K562 (cell line): ENCODE results near the gene FSCN2. TPM values are rescaled to one million over a fixed set of nuclear protein-coding genes. Genes with fewer than 3 reads are reported as not detected.

Experiments
- ATAC-seq: fragments of 200-7000 bp; cut with Tn5 transposase; 3 replicates; pipeline ENCODE4 v1.9.1; 2020; ENCODE audit warnings: moderate library complexity
- BruUV-seq: library from RNA; stranded (reverse); fragments of 400-500 nt; replicated peaks from 2 replicates; lab custom pipeline; 2021; lab: Mats Ljungman, UMichigan
- CTCF ChIA-PET: fragments of 300-600 bp; formaldehyde crosslinking; extraction: SDS; loops from one replicate; lab custom pipeline; 2021; ENCODE audit warnings: low intra/inter-chr PET ratio; lab: Yijun Ruan, JAX
- POLR2A ChIA-PET: fragments of 300-600, 350-650 bp; sonication (Branson Sonifier 250); formaldehyde crosslinking; extraction: SDS; loops from one replicate; lab custom pipeline; 2021; ENCODE audit warnings: antibody characterized with exemption, inconsistent platforms; lab: Yijun Ruan, JAX
- DNase-seq, 4 experiments: peaks; one replicate each; pipeline versions ENCODE4 v3.0.0 to v3.0.0-alpha.2; 2011 to 2018; ENCODE audit warnings: low spot score in 3 of 4, mixed read lengths in 3 of 4; ENCODE audit errors: extremely low read depth in 1 of 4
- FAIRE-seq: peaks from 2 replicates; lab custom pipeline; 2011; peaks lifted over from hg19 to GRCh38; lab: Jason Lieb, UNC
- H2AFZ ChIP-seq: 2 replicates; pipeline ENCODE4 v1.6.0; 2011; ENCODE audit warnings: low read depth, low read length, control low read depth, inconsistent platforms
- H3K27ac ChIP-seq: fragments of 200-600 bp; 3 replicates; pipeline ENCODE4 v1.8.0; 2011; ENCODE audit warnings: low read depth, mild to moderate bottlenecking, control low read depth, inconsistent platforms, low read length, moderate library complexity, mixed read lengths; ENCODE audit errors: extremely low read depth
- H3K27me3 ChIP-seq, 2 experiments: fragments of 300-600 bp in 1 of 2; 2 replicates in 1 of 2; 3 replicates in 1 of 2; pipeline versions ENCODE4 v1.6.0 to v1.8.0; 2011; ENCODE audit warnings: inconsistent platforms in 2 of 2, low read length in 2 of 2, mild to moderate bottlenecking in 1 of 2, mixed read lengths in 1 of 2, moderate library complexity in 1 of 2; ENCODE audit not compliant: control insufficient read depth in 2 of 2, insufficient read depth in 2 of 2
- H3K36me3 ChIP-seq: fragments of 300-600 bp; 3 replicates; pipeline ENCODE4 v1.8.0; 2011; ENCODE audit warnings: mild to moderate bottlenecking, low read length, inconsistent platforms; ENCODE audit not compliant: control insufficient read depth, insufficient read depth
- H3K4me1 ChIP-seq, 2 experiments: fragments of 200-600 bp in 1 of 2; replicated peaks in 1 of 2; 2 replicates in 1 of 2; 3 replicates in 1 of 2; pipeline versions ENCODE4 v1.5.1 to v1.8.0; 2011; ENCODE audit warnings: inconsistent platforms in 2 of 2, low read length in 2 of 2, mild to moderate bottlenecking in 1 of 2, mixed read lengths in 1 of 2, moderate library complexity in 1 of 2; ENCODE audit not compliant: control insufficient read depth in 2 of 2, insufficient read depth in 2 of 2
- H3K4me2 ChIP-seq: 2 replicates; pipeline ENCODE4 v1.6.1; 2011; ENCODE audit warnings: low read length, control low read depth, inconsistent platforms, mixed read lengths; ENCODE audit not compliant: insufficient read depth
- H3K4me3 ChIP-seq: fragments of 200-600 bp; sonication (generic), shearing (Covaris generic); 2 replicates; pipeline ENCODE4 v1.5.1; 2016; ENCODE audit warnings: control low read depth, inconsistent platforms
- H3K79me2 ChIP-seq: fragments of 200-600 bp; 3 replicates; pipeline ENCODE4 v1.8.0; 2011; ENCODE audit warnings: low read length, inconsistent platforms; ENCODE audit not compliant: control insufficient read depth, insufficient read depth
- H3K9ac ChIP-seq, 2 experiments: 2 replicates each; pipeline versions ENCODE4 v1.6.0 to v1.6.1; 2011; ENCODE audit warnings: low read depth in 2 of 2, low read length in 2 of 2, control low read depth in 1 of 2, inconsistent platforms in 1 of 2, mild to moderate bottlenecking in 1 of 2, mixed read lengths in 1 of 2; ENCODE audit not compliant: insufficient read depth in 1 of 2
- H3K9me1 ChIP-seq: one replicate; pipeline ENCODE4 v1.6.0; 2011; ENCODE audit warnings: inconsistent platforms, mild to moderate bottlenecking, low read length, moderate library complexity; ENCODE audit not compliant: control insufficient read depth, insufficient read depth
- H3K9me3 ChIP-seq: replicated peaks from 2 replicates; pipeline ENCODE4 v1.5.1; 2011; ENCODE audit warnings: low read depth, low read length, inconsistent platforms; ENCODE audit not compliant: control insufficient read depth, insufficient read depth
- H4K20me1 ChIP-seq: replicated peaks from 2 replicates; pipeline ENCODE4 v1.6.1; 2011; ENCODE audit warnings: low read length, inconsistent platforms, mixed read lengths; ENCODE audit not compliant: control insufficient read depth, insufficient read depth
- CC2D1A ChIP-seq: fragments of 450-650 bp; IDR thresholded peaks from 2 replicates; pipeline ENCODE4 v1.6.1; 2017; ENCODE audit warnings: mild to moderate bottlenecking
- NFYB ChIP-seq: IDR thresholded peaks from 2 replicates; pipeline ENCODE4 v1.6.1; 2011; ENCODE audit warnings: mild to moderate bottlenecking, moderate library complexity; ENCODE audit not compliant: insufficient read length; ENCODE audit errors: extremely low read depth
- SFPQ ChIP-seq: fragments of 200-400 bp; formaldehyde crosslinking; IDR thresholded peaks from 2 replicates; pipeline ENCODE4 v1.6.1; 2017; ENCODE audit warnings: mild to moderate bottlenecking, low read depth, low read length, moderate library complexity
- USF1 ChIP-seq: sonication (generic); formaldehyde crosslinking; IDR thresholded peaks from 2 replicates; pipeline ENCODE4 v1.9.0; 2022; ENCODE audit warnings: mild to moderate bottlenecking, missing genetic modification reagents
- ZSCAN29 ChIP-seq: fragments of 450-650 bp; IDR thresholded peaks from 2 replicates; pipeline ENCODE4 v1.6.1; 2017
- WGBS: fragments of 100-300 bp; shearing (Covaris generic); methylation state at CpG from one replicate; pipeline ENCODE4 v1.1.6; 2016; ENCODE audit warnings: low coverage, mixed read lengths; ENCODE audit not compliant: insufficient coverage; ENCODE audit errors: missing lambda C conversion rate; 5-methylcytosine and 5-hydroxymethylcytosine counted together
- in situ Hi-C: fragments of 300-500 bp; cut with MboI; formaldehyde crosslinking; loops from 4 replicates; pipeline ENCODE4 v1.15.0; 2018; ENCODE audit warnings: inconsistent platforms, mixed read lengths
- intact Hi-C: fragments of 100-400 bp; cut with micrococcal nuclease; formaldehyde crosslinking; loops from 2 replicates; pipeline ENCODE4 v1.14.2; 2022
- polyA plus RNA-seq, 8 experiments: library from polyadenylated mRNA; depleted of rRNA in 4 of 8; stranded (reverse) in 5 of 8; unstranded in 3 of 8; fragments of >200 nt; fragmentation: Nextera tagmentation in 2 of 8; fragmentation: Illumina TruSeq in 1 of 8; extraction: Ambion mirVana in 2 of 8; extraction: Trizol in 1 of 8; gene quantifications; 2 replicates each; pipeline versions ENCODE4 v1.2.1 to v1.2.3, GENCODE V29; 2011 to 2014; ENCODE audit warnings: inconsistent platforms in 1 of 8, missing spikeins in 1 of 8
- total RNA-seq, 7 experiments: library from RNA; depleted of rRNA in 6 of 7; stranded (reverse); fragments of >200 nt in 6 of 7; fragmentation: Illumina TruSeq in 2 of 7; extraction: Trizol in 2 of 7; gene quantifications; 2 replicates each; pipeline versions ENCODE4 v1.2.1 to v1.2.3, GENCODE V29; 2011 to 2021; ENCODE audit warnings: low replicate concordance in 1 of 7
- TF ChIP-seq, protein P1 (sequence below): fragments of 250-450 bp; sonication (Bioruptor Pico); IDR thresholded peaks from 2 replicates; pipeline ENCODE4 v1.4.0; 2020
- TF ChIP-seq, protein P2 (sequence below): fragments of 200-800 bp; sonication (Bioruptor generic); IDR thresholded peaks from 2 replicates; pipeline ENCODE4 v1.6.1; 2017; ENCODE audit warnings: missing genetic modification characterization, missing compliant biosample characterization
- TF ChIP-seq, protein P3 (sequence below): sonication (generic); formaldehyde crosslinking; IDR thresholded peaks from 2 replicates; pipeline ENCODE4 v1.8.0; 2022; ENCODE audit warnings: missing genetic modification reagents, mild to moderate bottlenecking, moderate library complexity, borderline replicate concordance

Gene FSCN2
- total and polyA plus RNA-seq, 9 of the 15 experiments (the other 6 are each of a cell fraction or from before 2014, with no cell fraction given), result 0.08 TPM; not detected in 8

- TF ChIP-seq, protein P1, sequence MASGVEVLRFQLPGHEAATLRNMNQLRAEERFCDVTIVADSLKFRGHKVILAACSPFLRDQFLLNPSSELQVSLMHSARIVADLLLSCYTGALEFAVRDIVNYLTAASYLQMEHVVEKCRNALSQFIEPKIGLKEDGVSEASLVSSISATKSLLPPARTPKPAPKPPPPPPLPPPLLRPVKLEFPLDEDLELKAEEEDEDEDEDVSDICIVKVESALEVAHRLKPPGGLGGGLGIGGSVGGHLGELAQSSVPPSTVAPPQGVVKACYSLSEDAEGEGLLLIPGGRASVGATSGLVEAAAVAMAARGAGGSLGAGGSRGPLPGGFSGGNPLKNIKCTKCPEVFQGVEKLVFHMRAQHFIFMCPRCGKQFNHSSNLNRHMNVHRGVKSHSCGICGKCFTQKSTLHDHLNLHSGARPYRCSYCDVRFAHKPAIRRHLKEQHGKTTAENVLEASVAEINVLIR (CRISPR knock-in tag), result no peak
- TF ChIP-seq SFPQ (no peak), ZSCAN29 (no peak), CC2D1A (no peak), USF1 (CRISPR knock-in tag) (peak; percentile 38; the same call in 1 of the 2 replicates), NFYB (peak; percentile 7)
- TF ChIP-seq, protein P2, sequence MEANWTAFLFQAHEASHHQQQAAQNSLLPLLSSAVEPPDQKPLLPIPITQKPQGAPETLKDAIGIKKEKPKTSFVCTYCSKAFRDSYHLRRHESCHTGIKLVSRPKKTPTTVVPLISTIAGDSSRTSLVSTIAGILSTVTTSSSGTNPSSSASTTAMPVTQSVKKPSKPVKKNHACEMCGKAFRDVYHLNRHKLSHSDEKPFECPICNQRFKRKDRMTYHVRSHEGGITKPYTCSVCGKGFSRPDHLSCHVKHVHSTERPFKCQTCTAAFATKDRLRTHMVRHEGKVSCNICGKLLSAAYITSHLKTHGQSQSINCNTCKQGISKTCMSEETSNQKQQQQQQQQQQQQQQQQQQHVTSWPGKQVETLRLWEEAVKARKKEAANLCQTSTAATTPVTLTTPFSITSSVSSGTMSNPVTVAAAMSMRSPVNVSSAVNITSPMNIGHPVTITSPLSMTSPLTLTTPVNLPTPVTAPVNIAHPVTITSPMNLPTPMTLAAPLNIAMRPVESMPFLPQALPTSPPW (CRISPR knock-in tag), result no peak
- TF ChIP-seq, protein P3, sequence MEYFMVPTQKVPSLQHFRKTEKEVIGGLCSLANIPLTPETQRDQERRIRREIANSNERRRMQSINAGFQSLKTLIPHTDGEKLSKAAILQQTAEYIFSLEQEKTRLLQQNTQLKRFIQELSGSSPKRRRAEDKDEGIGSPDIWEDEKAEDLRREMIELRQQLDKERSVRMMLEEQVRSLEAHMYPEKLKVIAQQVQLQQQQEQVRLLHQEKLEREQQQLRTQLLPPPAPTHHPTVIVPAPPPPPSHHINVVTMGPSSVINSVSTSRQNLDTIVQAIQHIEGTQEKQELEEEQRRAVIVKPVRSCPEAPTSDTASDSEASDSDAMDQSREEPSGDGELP (CRISPR knock-in tag), result 0 out of 2 replicates have a peak, but pooled peaks have one; percentile 25
- TF ChIP-seq, all 486 proteins: peak for 3
- CTCF ChIA-PET, result interaction anchor here (1.1 kb wide), 1 partner anchor 229 kb away, joined by 4 read pairs; no protein-coding TSS in a partner anchor
- H3K9ac ChIP-seq, result peak overlapping the region; percentile 59 to 87
These were observed 46.2 kb upstream of the FSCN2 start for GRCh38 chr17:81481815-81482505.

More at GRCh38 chr17:81481815-81482505, 46.2 kb upstream of the FSCN2 start:
- no peak for ATAC-seq
- Histone ChIP-seq H3K4me3 (peak overlapping the region; percentile 46), H3K9me1 (no peaks in the 10 kb centered on the region), H3K36me3 (no peaks in the 10 kb centered on the region), H3K4me2 (peak overlapping the region; percentile 81), H3K4me1 (peaks cover 32 to 71% of the 10 kb centered on the region in 2 experiments), H3K79me2 (no peaks in the 10 kb centered on the region; the same call in 2 of the 3 replicates), H3K27ac (peak overlapping the region; percentile 89; the same call in 2 of the 3 replicates), H3K9me3 (no peaks in the 10 kb centered on the region), H4K20me1 (no peaks in the 10 kb centered on the region), H3K27me3 (no peaks in the 10 kb centered on the region; a peak in 1 of 5 replicates), H2AFZ (peak overlapping the region; percentile 78)
- intact Hi-C loops (loop anchor here (5.0 to 10.0 kb wide), 3 partner anchors 40 to 187 kb away; partner anchors contain the start of gene SLC38A10), in situ Hi-C loops (loop anchor here (5.0 kb wide), 2 partner anchors 90 to 235 kb away; no protein-coding TSS in a partner anchor)
- WGBS, result 58% methylated on average over 16 of the region's 18 CpGs
- POLR2A ChIA-PET, result interaction anchor here (0.6 kb wide), 1 partner anchor 8 kb away, joined by 4 read pairs; no protein-coding TSS in a partner anchor
- BruUV-seq, result no TSS peak
- no peak for FAIRE-seq
- DNase-seq, result no peak
